ENCODE data around the gene ASXL1. TPM values are rescaled to one million over a fixed set of nuclear protein-coding genes. Genes with fewer than 3 reads are reported as not detected.

The ASXL1 gene
- total and polyA plus RNA-seq, 9 of the 15 experiments (the other 6 are each of a cell fraction or from before 2014, with no cell fraction given) = 6.5 to 65.3 (median 32.3) TPM

DNA sequence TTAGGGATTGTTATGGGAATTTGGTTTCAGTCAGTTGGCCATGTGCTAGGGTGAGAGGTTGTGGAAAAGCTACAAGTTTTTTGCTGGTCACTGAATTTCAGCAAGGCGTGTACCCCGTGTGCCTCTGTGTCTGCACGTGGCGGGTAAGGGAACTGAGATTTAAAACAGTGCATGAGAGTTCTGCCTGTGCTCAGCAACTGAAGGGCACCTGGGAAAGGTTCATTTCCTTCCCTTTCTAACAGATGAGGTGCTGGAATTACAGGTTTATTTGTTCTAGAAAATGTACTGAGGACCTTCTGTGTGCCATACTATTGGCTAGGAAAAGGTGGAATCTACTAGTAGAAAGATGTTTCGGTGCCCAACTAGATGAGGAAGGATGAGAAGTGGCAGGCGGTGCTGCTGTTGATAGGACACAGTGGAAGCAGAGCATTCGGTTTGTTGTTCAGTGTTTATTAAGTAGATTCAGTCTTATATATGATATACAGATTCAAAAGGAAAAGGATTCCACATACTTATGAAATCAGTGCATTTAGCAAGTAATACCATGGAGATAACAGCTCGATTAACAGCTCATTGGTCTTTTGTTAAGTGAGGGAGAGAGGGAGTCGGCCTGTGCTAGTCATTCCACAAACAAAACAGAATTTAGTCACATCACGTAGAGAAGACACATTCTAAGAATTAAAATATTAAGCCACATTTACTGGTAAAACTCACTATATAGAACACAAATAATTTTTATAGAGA lies 84.7 kb downstream of the ASXL1 start:
- Histone ChIP-seq H4K20me1 (replicated peaks; ENCODE audit: control insufficient read depth, insufficient read depth, low read length) (peaks cover 11% of the 10 kb centered on the region; the same call in 1 of the 2 replicates), H3K27me3 (ENCODE audit: control insufficient read depth in 2 of 2, insufficient read depth in 2 of 2, low read length in 2 of 2) (no peaks in the 10 kb centered on the region), H3K4me2 (ENCODE audit: insufficient read depth, low read length) (no peak overlapping the region), H3K27ac (ENCODE audit: extremely low read depth, low read depth, low read length) (no peak overlapping the region), H3K36me3 (ENCODE audit: control insufficient read depth, insufficient read depth, low read length) (peaks cover 78% of the 10 kb centered on the region), H3K4me3 (no peak overlapping the region), H3K4me1 (replicated peaks in 1 of 2; ENCODE audit: control insufficient read depth in 2 of 2, insufficient read depth in 2 of 2, low read length in 2 of 2) (peaks cover 0 to 15% of the 10 kb centered on the region in 2 experiments; a peak in 2 of 5 replicates), H3K9me3 (replicated peaks; ENCODE audit: control insufficient read depth, insufficient read depth, low read depth, low read length) (no peaks in the 10 kb centered on the region), H3K9ac (ENCODE audit: insufficient read depth in 1 of 2, low read depth in 2 of 2, low read length in 2 of 2) (no peak overlapping the region), H3K79me2 (ENCODE audit: control insufficient read depth, insufficient read depth, low read length) (no peaks in the 10 kb centered on the region), H2AFZ (ENCODE audit: low read depth, low read length) (no peak overlapping the region), H3K9me1 (ENCODE audit: control insufficient read depth, insufficient read depth, low read length) (no peaks in the 10 kb centered on the region)
- POLR2A ChIA-PET = interaction anchor here (0.8 kb wide), 2 partner anchors 11 to 84 kb away, joined by 4 read pairs; no protein-coding TSS in a partner anchor
- intact Hi-C loops (cut with micrococcal nuclease) (no loop called here), in situ Hi-C loops (cut with MboI) (no loop called here)
- FAIRE-seq (peak; percentile 42), ATAC-seq (no peak), DNase-seq (ENCODE audit: extremely low read depth in 1 of 4, low spot score in 3 of 4) (no peak)
- WGBS (ENCODE audit: insufficient coverage, low coverage, missing lambda C conversion rate) = 70% methylated on average over 10 of the region's 10 CpGs
- BruUV-seq (replicated peaks) = no TSS peak
- TF ChIP-seq RBBP5 (IDR thresholded peaks at IDR 0.05; ENCODE audit: borderline replicate concordance, insufficient read depth, low read length, poor library complexity, severe bottlenecking) (no peak), ZNF589 (CRISPR knock-in tag; IDR thresholded peaks at IDR 0.05; ENCODE audit: low read depth) (no peak), DPF2 (IDR thresholded peaks at IDR 0.05) (no peak), NFRKB (IDR thresholded peaks at IDR 0.05; ENCODE audit: low read depth) (no peak), MEF2A (IDR thresholded peaks at IDR 0.05; ENCODE audit: control insufficient read depth, low read depth, low read length) (no peak), LCOR (CRISPR knock-in tag; IDR thresholded peaks at IDR 0.05) (no peak), PCBP2 (IDR thresholded peaks at IDR 0.05; ENCODE audit: low read depth, low read length, poor library complexity, severe bottlenecking) (no peak), ZNF75A (CRISPR knock-in tag; IDR thresholded peaks at IDR 0.05) (no peak)
- TF ChIP-seq, protein P1, sequence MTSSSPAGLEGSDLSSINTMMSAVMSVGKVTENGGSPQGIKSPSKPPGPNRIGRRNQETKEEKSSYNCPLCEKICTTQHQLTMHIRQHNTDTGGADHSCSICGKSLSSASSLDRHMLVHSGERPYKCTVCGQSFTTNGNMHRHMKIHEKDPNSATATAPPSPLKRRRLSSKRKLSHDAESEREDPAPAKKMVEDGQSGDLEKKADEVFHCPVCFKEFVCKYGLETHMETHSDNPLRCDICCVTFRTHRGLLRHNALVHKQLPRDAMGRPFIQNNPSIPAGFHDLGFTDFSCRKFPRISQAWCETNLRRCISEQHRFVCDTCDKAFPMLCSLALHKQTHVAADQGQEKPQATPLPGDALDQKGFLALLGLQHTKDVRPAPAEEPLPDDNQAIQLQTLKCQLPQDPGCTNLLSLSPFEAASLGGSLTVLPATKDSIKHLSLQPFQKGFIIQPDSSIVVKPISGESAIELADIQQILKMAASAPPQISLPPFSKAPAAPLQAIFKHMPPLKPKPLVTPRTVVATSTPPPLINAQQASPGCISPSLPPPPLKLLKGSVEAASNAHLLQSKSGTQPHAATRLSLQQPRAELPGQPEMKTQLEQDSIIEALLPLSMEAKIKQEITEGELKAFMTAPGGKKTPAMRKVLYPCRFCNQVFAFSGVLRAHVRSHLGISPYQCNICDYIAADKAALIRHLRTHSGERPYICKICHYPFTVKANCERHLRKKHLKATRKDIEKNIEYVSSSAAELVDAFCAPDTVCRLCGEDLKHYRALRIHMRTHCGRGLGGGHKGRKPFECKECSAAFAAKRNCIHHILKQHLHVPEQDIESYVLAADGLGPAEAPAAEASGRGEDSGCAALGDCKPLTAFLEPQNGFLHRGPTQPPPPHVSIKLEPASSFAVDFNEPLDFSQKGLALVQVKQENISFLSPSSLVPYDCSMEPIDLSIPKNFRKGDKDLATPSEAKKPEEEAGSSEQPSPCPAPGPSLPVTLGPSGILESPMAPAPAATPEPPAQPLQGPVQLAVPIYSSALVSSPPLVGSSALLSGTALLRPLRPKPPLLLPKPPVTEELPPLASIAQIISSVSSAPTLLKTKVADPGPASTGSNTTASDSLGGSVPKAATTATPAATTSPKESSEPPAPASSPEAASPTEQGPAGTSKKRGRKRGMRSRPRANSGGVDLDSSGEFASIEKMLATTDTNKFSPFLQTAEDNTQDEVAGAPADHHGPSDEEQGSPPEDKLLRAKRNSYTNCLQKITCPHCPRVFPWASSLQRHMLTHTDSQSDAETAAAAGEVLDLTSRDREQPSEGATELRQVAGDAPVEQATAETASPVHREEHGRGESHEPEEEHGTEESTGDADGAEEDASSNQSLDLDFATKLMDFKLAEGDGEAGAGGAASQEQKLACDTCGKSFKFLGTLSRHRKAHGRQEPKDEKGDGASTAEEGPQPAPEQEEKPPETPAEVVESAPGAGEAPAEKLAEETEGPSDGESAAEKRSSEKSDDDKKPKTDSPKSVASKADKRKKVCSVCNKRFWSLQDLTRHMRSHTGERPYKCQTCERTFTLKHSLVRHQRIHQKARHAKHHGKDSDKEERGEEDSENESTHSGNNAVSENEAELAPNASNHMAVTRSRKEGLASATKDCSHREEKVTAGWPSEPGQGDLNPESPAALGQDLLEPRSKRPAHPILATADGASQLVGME (CRISPR knock-in tag; IDR thresholded peaks at IDR 0.05) = no peak
- TF ChIP-seq, protein P2, sequence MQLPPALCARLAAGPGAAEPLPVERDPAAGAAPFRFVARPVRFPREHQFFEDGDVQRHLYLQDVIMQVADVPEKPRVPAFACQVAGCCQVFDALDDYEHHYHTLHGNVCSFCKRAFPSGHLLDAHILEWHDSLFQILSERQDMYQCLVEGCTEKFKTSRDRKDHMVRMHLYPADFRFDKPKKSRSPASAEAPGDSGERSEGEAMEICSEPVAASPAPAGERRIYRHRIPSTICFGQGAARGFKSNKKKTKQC (CRISPR knock-in tag; IDR thresholded peaks at IDR 0.05) = no peak
- CTCF ChIA-PET (ENCODE audit: low intra/inter-chr PET ratio) = no interaction called here
